ENCODE results near the gene DYNC1H1. TPM values are rescaled to one million over a fixed set of nuclear protein-coding genes. Genes with fewer than 3 reads are reported as not detected.
"Not testable (repeated sequence)": the region's sequence is repeated elsewhere in the genome, so short reads cannot be mapped to it uniquely, and the experiment has no call there.

The DYNC1H1 gene
- total RNA-seq, 1 donor from 2014 or later: 591 TPM

DNA sequence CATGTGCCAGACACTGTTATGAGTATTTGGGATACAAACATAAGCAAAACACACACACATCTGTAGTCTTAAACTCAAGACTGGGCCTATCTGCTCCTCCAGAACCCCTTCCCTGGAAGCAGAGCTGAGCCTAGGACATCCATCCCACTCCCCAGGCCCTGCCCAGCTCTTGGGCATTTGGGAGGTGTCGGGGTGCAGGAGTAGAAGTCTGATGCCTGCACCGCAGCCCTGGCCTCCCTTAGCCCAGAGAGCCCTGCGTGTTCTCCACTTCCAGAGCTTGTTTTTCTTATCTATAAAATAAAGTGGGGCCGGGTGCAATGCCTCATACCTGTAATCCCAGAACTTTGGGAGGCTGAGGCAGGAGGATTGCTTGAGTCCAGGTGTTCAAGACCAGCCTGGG lies 110.8 kb downstream of the DYNC1H1 start:
- Histone ChIP-seq H3K27ac (ENCODE audit: low read depth, low read length) (no peak overlapping the region), H3K4me1 (ENCODE audit: insufficient read depth, low read length) (peaks cover 11% of the 10 kb centered on the region), H4K20me1 (ENCODE audit: insufficient read depth, low read length) (peaks cover 10% of the 10 kb centered on the region), H3K4me2 (ENCODE audit: low read length) (no peak overlapping the region), H3K36me3 (ENCODE audit: insufficient read depth, low read length) (peaks cover 13% of the 10 kb centered on the region), H3K9me3 (ENCODE audit: insufficient read depth, low read depth, low read length) (no peaks in the 10 kb centered on the region), H3K27me3 (ENCODE audit: insufficient read depth, low read length) (no peaks in the 10 kb centered on the region), H3K79me2 (ENCODE audit: insufficient read depth, low read length) (no peaks in the 10 kb centered on the region), H3K4me3 (ENCODE audit: insufficient read depth, low read depth, low read length) (no peak overlapping the region), H3K9ac (ENCODE audit: low read length) (no peak overlapping the region), H2AFZ (ENCODE audit: low read depth, low read length) (no peak overlapping the region)
- Mint-ChIP-seq H3K9me3 (ENCODE audit: unreplicated experiment) (no peaks in the 10 kb centered on the region), H3K4me3 (ENCODE audit: unreplicated experiment) (no peak overlapping the region), H3K4me1 (ENCODE audit: low read depth, unreplicated experiment) (peaks cover 9% of the 10 kb centered on the region), H3K27ac (ENCODE audit: unreplicated experiment) (no peak overlapping the region), H3K27me3 (ENCODE audit: low read depth, unreplicated experiment) (no peaks in the 10 kb centered on the region), H3K36me3 (ENCODE audit: low read depth, unreplicated experiment) (peaks cover 18% of the 10 kb centered on the region)
- DNase-seq (ENCODE audit: low read depth) (no peak), FAIRE-seq (no peak)
- TF ChIP-seq, protein P1, sequence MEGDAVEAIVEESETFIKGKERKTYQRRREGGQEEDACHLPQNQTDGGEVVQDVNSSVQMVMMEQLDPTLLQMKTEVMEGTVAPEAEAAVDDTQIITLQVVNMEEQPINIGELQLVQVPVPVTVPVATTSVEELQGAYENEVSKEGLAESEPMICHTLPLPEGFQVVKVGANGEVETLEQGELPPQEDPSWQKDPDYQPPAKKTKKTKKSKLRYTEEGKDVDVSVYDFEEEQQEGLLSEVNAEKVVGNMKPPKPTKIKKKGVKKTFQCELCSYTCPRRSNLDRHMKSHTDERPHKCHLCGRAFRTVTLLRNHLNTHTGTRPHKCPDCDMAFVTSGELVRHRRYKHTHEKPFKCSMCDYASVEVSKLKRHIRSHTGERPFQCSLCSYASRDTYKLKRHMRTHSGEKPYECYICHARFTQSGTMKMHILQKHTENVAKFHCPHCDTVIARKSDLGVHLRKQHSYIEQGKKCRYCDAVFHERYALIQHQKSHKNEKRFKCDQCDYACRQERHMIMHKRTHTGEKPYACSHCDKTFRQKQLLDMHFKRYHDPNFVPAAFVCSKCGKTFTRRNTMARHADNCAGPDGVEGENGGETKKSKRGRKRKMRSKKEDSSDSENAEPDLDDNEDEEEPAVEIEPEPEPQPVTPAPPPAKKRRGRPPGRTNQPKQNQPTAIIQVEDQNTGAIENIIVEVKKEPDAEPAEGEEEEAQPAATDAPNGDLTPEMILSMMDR (IDR thresholded peaks at IDR 0.05; ENCODE audit: insufficient read depth, low read depth, low read length): no peak
- no peak for TF ChIP-seq EZH2 (IDR thresholded peaks at IDR 0.05; ENCODE audit: insufficient read depth, low read length)

DNA sequence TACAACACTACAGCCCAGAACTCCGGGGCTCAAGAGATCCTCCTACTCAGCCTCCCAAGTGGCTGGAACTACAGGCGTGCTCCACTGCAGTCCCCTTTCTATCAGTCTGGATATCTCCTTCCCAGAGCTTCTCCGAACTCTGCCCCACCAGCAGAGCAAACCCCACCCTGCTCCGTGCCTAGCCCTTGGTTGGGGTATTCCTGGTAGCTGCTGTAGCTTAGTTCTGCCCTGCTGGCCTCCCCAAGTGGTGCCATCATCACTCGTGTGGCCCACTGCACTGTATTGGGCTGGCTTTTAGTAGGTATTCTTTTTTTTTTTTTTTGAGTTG lies 113.0 kb downstream of the DYNC1H1 start:
- FAIRE-seq: no peak
- Histone ChIP-seq H3K36me3 (ENCODE audit: insufficient read depth, low read length) (peaks cover 34% of the 10 kb centered on the region), H3K4me2 (ENCODE audit: low read length) (no peak overlapping the region), H2AFZ (ENCODE audit: low read depth, low read length) (no peak overlapping the region), H3K27ac (ENCODE audit: low read depth, low read length) (no peak overlapping the region), H3K79me2 (ENCODE audit: insufficient read depth, low read length) (peaks cover 19% of the 10 kb centered on the region), H3K9ac (ENCODE audit: low read length) (no peak overlapping the region), H4K20me1 (ENCODE audit: insufficient read depth, low read length) (peaks cover 32% of the 10 kb centered on the region), H3K4me1 (ENCODE audit: insufficient read depth, low read length) (no peaks in the 10 kb centered on the region), H3K27me3 (ENCODE audit: insufficient read depth, low read length) (no peaks in the 10 kb centered on the region), H3K4me3 (ENCODE audit: insufficient read depth, low read depth, low read length) (no peak overlapping the region), H3K9me3 (ENCODE audit: insufficient read depth, low read depth, low read length) (no peaks in the 10 kb centered on the region)
- TF ChIP-seq, protein P1 (IDR thresholded peaks at IDR 0.05; ENCODE audit: insufficient read depth, low read depth, low read length): no peak
- no peak for TF ChIP-seq EZH2 (IDR thresholded peaks at IDR 0.05; ENCODE audit: insufficient read depth, low read length)
- H3K9me3 Mint-ChIP-seq (ENCODE audit: unreplicated experiment): no peaks in the 10 kb centered on the region
- no peaks in the 10 kb centered on the region for H3K27me3 Mint-ChIP-seq (ENCODE audit: low read depth, unreplicated experiment)
- no peak for DNase-seq (ENCODE audit: low read depth)
- H3K4me1 Mint-ChIP-seq (ENCODE audit: low read depth, unreplicated experiment): peaks cover 12% of the 10 kb centered on the region
- no peak overlapping the region for H3K27ac Mint-ChIP-seq (ENCODE audit: unreplicated experiment)
- H3K36me3 Mint-ChIP-seq (ENCODE audit: low read depth, unreplicated experiment): peaks cover 28% of the 10 kb centered on the region
- no peak overlapping the region for H3K4me3 Mint-ChIP-seq (ENCODE audit: unreplicated experiment)

DNA sequence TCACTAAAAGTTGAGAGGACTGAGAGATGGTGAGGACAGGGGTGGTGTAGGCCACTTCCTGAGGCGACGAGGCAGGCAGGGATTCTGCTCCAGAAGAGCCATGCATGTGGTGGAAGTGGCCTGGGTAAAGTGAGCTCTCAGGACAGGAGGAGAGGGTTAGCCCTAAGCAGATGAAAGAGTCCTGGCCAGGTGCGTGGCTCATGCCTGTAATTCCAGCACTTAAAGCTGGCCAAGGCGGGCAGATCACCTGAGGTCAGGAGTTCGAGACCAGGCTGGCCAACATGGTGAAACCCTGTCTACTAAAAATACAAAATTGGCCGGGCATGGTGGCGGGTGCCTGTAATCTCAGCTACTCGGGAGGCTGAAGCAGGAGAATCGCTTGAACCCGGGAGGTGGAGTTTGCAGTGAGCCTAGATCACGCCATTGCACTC lies 114.0 kb downstream of the DYNC1H1 start:
- peaks cover 30% of the 10 kb centered on the region for H3K36me3 Mint-ChIP-seq (ENCODE audit: low read depth, unreplicated experiment)
- H3K4me2 ChIP-seq (ENCODE audit: low read length); H3K9me3 ChIP-seq (ENCODE audit: insufficient read depth, low read depth, low read length); FAIRE-seq; H3K27ac ChIP-seq (ENCODE audit: low read depth, low read length); H3K27me3 Mint-ChIP-seq (ENCODE audit: low read depth, unreplicated experiment); DNase-seq (ENCODE audit: low read depth); H3K9ac ChIP-seq (ENCODE audit: low read length); H3K27ac Mint-ChIP-seq (ENCODE audit: unreplicated experiment); H3K4me3 Mint-ChIP-seq (ENCODE audit: unreplicated experiment); H3K4me3 ChIP-seq (ENCODE audit: insufficient read depth, low read depth, low read length); H3K27me3 ChIP-seq (ENCODE audit: insufficient read depth, low read length); H2AFZ ChIP-seq (ENCODE audit: low read depth, low read length); H3K9me3 Mint-ChIP-seq (ENCODE audit: unreplicated experiment); H3K4me1 ChIP-seq (ENCODE audit: insufficient read depth, low read length): not testable (repeated sequence)
- peaks cover 42% of the 10 kb centered on the region for H4K20me1 ChIP-seq (ENCODE audit: insufficient read depth, low read length)
- peaks cover 18% of the 10 kb centered on the region for H3K4me1 Mint-ChIP-seq (ENCODE audit: low read depth, unreplicated experiment)
- H3K79me2 ChIP-seq (ENCODE audit: insufficient read depth, low read length): peaks cover 29% of the 10 kb centered on the region
- H3K36me3 ChIP-seq (ENCODE audit: insufficient read depth, low read length): peaks cover 44% of the 10 kb centered on the region

Data from astrocyte (in vitro differentiated cells and primary cell).